PFSK-1 (cell line): Measurements from ENCODE around the gene OLFM2.

Experiments used
- FOXP2 ChIP-seq: optimal IDR thresholded peaks from 2 replicates; pipeline ENCODE3; 2011; ENCODE audit warnings: borderline replicate concordance, control low read depth, inconsistent platforms; ENCODE audit not compliant: insufficient read depth; ENCODE audit errors: extremely low read length, extremely low read depth
- POLR2AphosphoS5 ChIP-seq: IDR thresholded peaks from 2 replicates; pipeline ENCODE4 v1.6.1; 2012; ENCODE audit warnings: low read depth, mild to moderate bottlenecking, control low read depth, low read length, moderate library complexity
- SIN3A ChIP-seq: IDR thresholded peaks from 2 replicates; pipeline ENCODE4 v1.6.1; 2012; ENCODE audit warnings: mild to moderate bottlenecking, low read length, moderate library complexity, borderline replicate concordance; ENCODE audit not compliant: insufficient read depth
- TAF1 ChIP-seq: IDR thresholded peaks from 2 replicates; pipeline ENCODE4 v1.6.1; 2012; ENCODE audit warnings: low read length, control low read depth, borderline replicate concordance; ENCODE audit not compliant: insufficient read depth
- TF ChIP-seq, protein P1 (sequence below), 2 experiments: IDR thresholded peaks; 2 replicates each; pipeline versions ENCODE4 v1.6.1 to v1.8.0; 2011 to 2012; ENCODE audit warnings: low read depth in 2 of 2, low read length in 2 of 2, control low read depth in 1 of 2, inconsistent platforms in 1 of 2, mild to moderate bottlenecking in 1 of 2, moderate library complexity in 1 of 2; ENCODE audit not compliant: insufficient read depth in 1 of 2

The OLFM2 gene

DNA sequence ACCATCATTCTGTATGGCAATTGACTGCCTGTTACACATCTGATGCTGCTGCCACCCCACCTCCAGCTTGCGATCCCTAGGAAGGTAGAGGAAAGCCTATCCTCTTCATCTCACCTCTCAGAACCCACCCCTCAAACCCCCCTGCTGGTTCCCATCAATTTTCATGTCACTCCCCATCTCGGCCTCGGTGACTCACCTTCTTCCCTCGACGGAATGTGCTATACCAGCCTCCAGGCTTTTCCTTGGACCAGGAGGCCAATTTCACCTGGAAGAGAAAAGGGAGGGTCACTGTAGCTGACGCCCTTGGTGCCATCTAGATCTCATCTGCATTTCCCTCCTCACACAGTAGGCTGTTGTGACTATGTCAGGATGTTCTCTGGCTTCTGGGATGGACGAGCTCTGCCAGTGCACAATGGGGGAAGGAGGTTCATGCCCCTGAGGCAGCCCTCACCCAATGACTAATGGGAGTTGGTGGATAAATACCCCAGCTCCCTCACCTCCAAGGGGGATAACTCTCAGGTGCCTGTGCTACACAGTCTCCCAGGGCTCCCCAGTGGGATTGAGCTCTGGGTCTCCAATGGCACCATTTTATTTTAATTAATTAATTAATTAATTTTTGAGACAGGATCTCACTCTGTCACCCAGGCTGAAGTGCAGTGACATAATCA lies 26.4 kb upstream of the OLFM2 start:
- TF ChIP-seq POLR2AphosphoS5 (no peak), TAF1 (no peak), FOXP2 (no peak), SIN3A (no peak)
- TF ChIP-seq, protein P1, sequence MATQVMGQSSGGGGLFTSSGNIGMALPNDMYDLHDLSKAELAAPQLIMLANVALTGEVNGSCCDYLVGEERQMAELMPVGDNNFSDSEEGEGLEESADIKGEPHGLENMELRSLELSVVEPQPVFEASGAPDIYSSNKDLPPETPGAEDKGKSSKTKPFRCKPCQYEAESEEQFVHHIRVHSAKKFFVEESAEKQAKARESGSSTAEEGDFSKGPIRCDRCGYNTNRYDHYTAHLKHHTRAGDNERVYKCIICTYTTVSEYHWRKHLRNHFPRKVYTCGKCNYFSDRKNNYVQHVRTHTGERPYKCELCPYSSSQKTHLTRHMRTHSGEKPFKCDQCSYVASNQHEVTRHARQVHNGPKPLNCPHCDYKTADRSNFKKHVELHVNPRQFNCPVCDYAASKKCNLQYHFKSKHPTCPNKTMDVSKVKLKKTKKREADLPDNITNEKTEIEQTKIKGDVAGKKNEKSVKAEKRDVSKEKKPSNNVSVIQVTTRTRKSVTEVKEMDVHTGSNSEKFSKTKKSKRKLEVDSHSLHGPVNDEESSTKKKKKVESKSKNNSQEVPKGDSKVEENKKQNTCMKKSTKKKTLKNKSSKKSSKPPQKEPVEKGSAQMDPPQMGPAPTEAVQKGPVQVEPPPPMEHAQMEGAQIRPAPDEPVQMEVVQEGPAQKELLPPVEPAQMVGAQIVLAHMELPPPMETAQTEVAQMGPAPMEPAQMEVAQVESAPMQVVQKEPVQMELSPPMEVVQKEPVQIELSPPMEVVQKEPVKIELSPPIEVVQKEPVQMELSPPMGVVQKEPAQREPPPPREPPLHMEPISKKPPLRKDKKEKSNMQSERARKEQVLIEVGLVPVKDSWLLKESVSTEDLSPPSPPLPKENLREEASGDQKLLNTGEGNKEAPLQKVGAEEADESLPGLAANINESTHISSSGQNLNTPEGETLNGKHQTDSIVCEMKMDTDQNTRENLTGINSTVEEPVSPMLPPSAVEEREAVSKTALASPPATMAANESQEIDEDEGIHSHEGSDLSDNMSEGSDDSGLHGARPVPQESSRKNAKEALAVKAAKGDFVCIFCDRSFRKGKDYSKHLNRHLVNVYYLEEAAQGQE (IDR thresholded peaks at IDR 0.05; ENCODE audit: insufficient read depth in 1 of 2, low read depth in 2 of 2, low read length in 2 of 2), result no peak

DNA sequence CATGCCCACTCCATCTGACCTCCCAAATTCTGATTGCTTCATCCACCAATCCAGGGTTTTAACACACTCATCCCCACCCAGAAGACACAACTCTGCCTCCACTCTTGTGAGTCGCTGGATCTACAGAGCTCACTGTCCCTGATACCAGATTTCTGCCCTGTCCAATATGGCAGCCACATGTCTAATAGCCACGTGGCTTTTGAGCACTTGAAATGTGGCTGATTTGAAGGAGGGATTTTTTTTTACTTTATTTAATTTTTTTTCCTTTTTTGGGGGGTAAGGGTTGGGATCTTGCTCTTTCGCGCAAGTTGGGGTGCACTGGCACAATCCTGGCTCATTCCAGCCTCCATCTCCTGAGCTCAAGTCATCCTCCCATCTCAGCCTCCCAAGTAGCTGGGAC lies 24.8 kb upstream of the OLFM2 start:
- TF ChIP-seq, protein P1 (IDR thresholded peaks at IDR 0.05; ENCODE audit: insufficient read depth in 1 of 2, low read depth in 2 of 2, low read length in 2 of 2), result no peak
- TF ChIP-seq POLR2AphosphoS5 (no peak), TAF1 (no peak), FOXP2 (no peak), SIN3A (no peak)

DNA sequence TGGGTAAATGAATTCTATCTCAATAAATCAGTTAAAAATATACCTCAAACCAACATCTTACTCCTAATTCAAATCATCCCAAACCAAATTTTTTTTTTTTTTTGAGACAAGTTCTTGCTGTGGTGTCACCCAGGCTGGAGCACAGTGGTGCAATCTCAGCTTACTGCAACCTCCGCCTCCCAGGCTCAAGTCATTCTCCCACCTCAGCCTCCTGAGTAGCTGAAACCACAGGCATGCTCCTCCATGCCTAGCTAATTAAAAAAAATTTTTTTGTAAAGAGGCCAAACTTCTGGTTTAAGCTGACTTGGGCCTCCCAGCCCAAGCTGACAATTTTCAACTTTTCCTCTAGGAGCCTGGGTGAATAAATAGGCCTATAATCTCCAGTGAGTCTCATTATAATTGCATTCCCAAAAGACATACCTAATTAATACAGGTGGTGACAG lies 22.1 kb upstream of the OLFM2 start:
- TF ChIP-seq POLR2AphosphoS5 (no peak), FOXP2 (no peak), TAF1 (no peak), SIN3A (no peak)
- TF ChIP-seq, protein P1 (IDR thresholded peaks at IDR 0.05; ENCODE audit: insufficient read depth in 1 of 2, low read depth in 2 of 2, low read length in 2 of 2), result no peak

DNA sequence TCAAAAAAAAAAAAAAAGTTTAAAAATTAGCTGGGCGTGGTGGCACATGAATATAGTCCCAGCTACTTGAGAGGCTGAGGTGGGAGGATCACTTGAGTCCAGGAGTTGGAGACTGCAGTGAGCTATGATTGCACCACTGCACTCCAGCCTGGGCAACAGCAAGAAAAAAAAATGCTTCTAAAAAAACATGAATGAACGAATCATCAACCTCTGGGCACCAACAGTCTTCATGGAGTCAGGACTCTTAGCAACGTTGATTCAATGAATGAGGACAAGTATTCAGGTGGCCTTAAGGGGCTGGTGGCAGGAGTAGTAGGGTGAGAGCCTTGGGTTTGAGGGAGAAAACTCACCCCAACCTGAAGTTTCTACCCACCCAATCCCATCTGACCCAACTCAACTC lies 20.6 kb upstream of the OLFM2 start:
- TF ChIP-seq FOXP2, result no peak
- TF ChIP-seq SIN3A, result no peak
- no peak for TF ChIP-seq TAF1
- TF ChIP-seq, protein P1 (IDR thresholded peaks at IDR 0.05; ENCODE audit: insufficient read depth in 1 of 2, low read depth in 2 of 2, low read length in 2 of 2), result no peak
- no peak for TF ChIP-seq POLR2AphosphoS5
